NCI-H748 (cell line): ENCODE results near the gene TXNDC5.
"Not testable (repeated sequence)": the region's sequence is repeated elsewhere in the genome, so short reads cannot be mapped to it uniquely, and the experiment has no call there.

Experiments
- DNase-seq: peaks from one replicate; lab custom pipeline; 2025; ENCODE audit not compliant: unreplicated experiment; lab: John Stamatoyannopoulos, UW

The TXNDC5 gene

DNA sequence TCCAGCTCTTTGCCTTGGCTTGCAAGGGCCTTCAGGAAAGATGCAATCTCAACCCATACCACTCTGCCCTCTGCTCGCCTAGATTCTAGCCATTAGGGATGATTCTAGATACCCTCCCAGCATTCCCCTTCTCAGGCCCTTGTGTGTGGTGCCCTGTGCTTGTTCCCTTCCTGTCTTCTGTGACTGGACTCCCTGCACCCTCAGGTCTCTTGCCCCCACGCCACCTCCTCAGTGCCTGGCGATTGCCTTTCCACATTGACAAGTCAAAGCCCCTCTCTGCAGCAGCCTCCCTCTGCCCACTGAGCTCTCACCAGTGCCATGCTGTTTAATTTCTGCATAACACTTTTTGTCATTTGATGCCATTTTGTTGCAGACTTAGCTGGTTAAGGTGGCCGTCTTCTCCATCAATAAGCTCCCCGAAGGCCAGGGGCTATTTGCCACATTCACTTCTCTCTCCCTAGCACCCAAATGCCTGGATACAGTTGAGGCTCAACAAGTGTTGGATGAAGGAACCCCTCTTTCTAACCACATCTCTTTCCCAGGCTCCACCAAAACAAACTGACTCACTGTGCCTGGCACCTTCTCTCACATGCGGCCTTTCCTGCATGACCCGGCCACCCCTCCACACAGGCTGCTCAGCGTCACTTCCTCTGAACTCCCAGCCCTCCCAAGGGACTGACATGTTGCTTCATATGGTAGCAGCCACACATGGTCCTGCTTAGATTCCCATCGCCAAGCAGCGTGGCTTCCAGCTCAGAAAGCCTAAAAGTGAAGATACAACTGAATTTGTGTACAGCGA, 4.6 kb upstream of the TXNDC5 start:
- no peak for DNase-seq

DNA sequence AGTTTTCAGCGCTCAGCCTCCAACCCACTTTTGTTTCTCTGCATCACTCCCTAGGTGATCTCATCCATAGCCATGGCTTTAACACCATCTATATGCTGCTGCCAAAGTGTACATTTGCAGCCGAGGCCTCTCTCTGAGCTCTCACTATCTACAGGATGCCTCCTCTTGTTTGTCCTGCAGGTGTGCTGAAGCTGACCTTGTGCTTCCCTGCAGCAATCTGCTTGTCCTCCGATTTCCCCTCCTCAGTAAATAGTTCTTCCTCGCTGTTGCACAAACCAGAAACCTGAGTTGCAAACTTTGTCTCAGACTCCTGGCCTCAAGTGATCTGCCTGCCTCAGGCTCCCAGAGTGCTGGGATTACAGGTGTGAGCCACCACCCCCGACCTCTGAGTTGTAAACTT, 3.7 kb upstream of the TXNDC5 start:
- no peak for DNase-seq

DNA sequence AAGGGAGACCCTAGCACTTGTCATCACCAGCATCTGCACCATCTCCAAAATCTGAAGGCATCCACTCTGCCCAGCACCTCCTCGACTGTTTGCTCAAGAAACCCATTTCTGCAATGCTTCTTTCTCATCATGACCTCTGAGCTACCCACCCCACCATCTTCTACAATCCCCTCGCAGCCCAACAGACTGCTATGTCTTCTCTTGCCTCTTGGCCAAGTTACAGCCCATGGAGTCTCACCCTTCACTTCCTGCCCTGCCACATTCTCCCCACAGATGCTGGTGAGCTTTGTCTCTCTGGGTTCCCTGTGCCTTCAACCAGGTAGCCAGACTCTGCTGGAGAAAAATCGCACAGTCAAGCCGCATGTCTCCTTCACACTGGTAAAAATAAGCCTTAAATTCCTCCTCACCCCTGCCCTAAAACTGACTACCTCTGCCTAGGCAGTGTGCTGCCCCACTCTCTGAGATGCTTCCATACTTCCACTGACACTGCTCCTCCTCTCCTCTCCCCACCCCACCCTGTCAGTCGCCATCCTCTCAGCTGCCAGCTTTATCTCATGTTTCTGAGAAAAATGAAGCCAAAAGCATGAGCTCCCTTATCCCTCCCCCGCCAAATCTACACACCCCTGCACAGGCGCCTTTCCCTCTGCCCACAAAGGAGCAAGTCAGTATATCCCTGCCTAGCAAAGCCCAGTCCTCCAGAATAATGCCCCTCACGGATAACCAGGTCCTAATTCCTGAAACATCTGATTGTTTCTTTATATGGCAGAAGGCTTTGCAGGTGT, 2.3 kb upstream of the TXNDC5 start:
- DNase-seq: no peak

DNA sequence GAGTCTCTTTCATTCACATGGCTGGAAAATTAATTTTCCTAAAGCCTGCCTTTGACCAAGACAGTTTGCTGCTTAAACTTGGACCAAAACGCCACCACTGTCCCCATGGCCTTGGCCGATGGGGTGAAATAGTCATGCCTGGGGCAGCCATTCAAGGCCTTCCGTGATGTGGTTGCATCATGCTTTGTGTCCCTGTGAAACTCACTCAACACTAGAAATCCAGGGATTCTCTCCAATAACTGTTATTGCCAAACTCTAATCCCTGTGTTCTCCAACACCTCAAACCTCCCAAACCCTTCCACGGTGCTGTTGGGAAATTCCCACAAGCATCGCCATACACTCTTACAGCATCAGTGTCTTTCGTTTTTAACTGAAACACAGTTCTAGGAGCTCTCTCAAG, 1.4 kb upstream of the TXNDC5 start:
- no peak for DNase-seq

DNA sequence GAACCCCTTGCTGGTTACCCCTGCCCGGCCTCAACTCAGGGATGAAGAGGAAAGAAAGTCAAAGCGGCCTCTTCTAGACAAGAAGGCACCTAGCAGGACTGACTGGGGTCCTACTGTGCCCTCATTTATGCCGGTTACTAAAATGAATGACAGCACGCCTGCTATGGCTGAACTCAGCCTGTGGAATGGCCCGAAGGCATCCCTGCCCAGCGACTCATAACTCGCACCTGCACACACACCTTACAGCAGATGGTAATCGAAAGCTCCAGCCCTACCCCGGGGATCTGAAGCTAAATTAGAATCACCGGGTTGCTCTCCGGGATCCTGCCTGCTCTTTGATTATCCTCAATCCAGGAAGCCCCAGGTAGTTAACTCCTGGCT, 747 bp upstream of the TXNDC5 start:
- DNase-seq: peak; percentile 72

DNA sequence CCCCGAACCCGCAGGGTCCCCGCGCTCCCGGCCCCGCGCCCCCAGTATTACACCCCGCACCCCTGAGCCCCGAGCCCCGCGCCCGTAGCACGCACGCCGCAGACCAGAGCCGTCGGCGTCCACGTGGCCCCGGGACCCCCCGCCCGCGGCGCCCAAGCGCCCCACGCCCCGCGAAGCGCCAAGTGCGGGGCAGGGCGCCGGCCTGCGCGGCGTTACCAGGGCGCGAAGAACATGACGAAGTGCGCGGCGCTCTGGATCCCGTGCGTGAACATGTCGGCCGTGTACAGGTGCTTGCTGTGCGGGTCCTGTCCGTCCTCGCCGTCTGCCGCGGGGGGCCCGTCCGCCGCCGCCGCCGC, 312 bp downstream of the TXNDC5 start:
- DNase-seq: no peak

DNA sequence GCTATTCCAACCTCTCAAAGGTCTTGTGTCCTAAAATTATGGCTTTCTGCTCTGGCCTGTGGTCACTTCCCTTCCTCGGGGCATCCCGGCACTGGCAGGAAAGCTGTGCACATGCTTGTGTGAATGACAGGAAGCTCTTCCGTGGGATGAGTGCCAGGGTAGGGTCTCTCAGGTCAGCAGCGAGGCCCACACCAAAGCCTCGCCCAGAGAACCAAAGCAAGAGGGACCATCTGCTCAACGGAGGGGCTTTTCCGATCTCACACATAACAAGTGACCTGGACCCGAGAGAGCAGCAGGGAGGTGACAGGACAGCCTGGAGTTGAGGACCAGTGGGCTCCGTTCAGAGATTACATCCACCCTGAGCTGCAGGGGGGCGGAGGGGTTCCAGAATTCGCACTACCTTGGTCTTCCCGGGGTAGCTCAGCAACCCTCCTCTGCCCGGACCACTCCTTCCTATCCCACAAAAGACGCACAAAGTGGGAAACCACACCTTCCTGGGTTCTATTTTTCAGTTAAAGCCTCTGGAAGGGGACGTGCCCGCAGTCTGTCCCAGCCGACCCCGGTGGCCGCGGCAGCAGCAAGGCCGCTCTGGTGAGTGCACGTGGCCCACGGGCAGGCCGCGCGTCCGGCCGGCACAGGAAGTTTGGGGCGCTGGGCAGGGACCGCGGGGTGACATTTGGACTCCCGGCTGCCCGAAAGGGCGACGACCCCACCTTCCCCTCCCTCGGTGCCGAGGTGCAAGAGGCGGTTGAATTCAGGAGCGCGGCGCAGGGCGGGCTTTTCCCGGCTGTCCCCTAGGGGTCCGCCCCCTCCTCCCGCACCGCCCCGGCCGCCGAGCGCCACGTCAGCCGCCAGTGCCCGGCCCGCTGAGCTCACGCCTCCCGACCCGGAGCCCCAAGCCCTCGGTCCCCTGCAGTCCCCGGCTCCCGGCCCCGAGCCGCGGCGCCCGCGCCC, 988 bp downstream of the TXNDC5 start:
- DNase-seq: peak; percentile 72

DNA sequence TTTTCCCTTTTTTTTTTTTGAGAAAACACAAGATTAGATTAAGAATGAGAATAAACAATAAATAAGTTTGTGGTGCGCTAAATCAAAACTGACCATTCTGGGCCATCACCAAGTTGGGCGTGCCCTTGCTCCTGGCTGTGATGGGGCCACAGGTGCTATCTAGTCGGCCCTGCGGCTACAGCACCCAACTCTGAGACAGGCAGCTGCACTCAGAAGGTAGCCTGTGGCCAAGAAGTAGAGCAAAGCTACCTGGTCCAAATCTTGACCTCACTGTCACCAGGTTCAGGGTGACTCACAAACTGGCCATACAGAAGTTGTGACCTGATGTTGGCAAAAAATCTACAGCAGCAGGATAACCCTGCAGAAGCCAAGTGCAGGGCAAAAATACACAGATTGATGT, 3.4 kb downstream of the TXNDC5 start:
- DNase-seq: no peak

DNA sequence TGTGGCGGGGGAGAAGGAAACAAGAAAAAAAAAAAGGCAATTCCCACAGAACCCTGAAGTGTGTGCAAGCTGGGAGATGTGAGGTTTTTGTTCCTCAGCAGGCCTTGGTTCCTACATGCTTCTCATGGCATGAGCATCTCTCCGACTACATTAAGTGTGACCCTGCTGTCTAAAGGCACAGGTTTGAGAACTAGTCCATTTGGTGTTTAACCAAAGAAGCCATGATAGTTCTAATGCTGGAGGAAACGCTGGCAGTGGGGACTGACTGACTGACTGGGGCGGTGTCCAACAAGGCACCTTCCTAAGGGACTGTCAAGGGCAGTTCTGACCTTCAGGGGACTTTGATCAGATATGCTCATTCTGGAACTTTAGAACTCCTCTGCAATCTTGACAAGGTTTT, 3.8 kb downstream of the TXNDC5 start:
- no peak for DNase-seq

DNA sequence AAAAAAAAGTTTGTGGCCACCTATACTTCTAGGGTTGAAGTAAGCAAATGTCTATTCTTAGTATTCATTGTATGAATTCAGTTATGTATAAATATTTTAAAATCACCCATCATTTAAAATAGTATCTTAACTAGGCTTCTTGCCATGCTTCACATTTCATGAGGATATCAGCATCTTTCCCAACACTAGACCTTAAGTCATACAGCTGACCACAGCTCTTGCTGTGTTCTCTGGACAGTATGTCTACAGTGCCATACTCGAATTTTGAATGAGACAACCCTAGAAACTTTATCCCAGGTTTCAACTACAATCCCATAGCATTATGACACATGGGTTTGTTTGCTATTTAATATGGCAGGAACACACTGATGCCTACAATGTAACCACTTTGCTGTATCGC, 5.2 kb downstream of the TXNDC5 start:
- no peak for DNase-seq

DNA sequence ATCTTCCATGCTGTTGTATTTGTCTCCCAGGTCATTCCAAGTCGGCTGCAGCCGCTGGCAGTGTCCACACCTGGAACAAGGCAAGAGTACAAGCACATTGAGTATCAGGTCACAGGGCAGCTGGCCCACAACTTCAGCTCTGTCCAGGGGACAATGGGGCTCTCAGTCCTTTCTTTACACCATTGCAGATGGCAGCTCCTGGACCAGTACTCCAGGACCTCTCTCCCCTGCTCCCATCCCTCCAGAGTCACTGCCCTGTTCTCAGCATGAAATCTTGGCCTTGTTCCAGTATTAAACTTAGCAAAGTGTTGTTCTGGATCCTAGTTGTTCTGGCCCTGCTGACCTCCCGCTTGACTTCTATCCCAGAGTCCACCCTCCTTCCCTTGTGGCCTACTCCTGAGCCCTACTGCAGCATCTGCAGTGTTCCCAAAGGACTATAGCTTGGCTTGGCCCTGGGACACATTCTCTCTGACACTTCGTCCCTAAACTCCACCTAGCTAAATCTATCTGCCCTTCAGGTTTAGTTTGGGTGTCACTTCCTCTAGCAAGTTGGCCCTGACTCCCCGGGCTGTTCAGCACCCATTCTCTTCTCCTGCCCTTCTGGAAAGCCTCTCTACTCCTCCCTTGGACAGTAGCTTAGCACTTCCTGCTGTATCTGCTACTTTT, 5.8 kb downstream of the TXNDC5 start:
- DNase-seq: no peak

DNA sequence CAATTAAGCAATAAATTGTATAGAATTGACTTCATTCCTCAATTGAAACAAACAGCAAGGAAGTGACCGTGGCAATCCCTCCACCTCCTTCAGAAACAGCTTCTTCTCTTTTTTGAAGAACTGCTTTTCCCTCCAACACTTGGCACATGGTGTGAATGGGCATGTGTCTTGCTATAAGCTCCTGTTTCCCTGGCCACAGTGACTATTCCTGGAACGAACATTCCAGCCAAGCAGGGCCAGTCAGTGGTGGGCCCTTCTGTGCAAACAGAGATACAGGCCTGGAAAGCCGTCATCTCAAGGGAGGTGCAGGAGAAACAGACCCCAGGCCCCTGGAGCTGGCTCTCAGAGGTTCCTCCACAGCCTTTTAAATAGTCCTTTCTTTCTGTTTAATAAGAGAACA, 6.9 kb downstream of the TXNDC5 start:
- DNase-seq: no peak

DNA sequence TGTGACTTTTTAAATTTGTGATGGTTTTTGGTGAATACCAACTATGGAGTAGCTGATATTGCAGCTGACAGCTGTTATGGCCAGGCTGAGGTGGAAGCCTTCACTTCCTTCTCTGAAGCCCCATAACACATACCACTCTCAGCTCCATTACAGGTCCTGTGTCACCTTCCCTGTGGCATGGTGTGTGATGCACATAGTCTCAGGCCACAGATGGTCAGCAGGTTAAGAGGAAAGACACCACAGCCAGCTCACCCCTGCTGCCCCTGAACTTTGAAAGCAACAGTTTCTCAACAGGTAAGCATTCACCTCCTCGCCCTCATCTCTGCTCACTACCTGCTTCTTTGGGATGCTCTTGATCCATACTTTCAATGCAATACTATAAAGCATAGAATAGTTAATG, 7.7 kb downstream of the TXNDC5 start:
- DNase-seq: no peak

DNA sequence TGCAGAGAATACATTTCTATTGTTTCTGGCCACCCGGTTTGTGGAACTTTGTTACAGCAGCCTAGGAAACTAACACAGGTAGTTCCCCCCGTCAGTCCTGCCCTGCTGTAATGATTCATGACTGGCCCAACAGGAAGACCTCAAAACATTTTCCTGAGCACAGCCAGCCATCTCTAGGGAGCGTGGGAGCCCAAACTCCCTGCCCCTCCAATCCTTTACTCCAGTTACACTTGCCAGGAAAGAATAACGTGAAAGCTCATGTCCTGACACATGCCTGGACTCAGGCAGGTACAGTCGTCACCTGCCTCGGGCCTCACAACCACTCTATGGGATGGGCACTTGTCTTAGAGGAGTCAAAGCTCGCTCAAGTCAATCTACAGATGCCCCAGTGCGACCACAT, 8.4 kb downstream of the TXNDC5 start:
- DNase-seq: no peak

DNA sequence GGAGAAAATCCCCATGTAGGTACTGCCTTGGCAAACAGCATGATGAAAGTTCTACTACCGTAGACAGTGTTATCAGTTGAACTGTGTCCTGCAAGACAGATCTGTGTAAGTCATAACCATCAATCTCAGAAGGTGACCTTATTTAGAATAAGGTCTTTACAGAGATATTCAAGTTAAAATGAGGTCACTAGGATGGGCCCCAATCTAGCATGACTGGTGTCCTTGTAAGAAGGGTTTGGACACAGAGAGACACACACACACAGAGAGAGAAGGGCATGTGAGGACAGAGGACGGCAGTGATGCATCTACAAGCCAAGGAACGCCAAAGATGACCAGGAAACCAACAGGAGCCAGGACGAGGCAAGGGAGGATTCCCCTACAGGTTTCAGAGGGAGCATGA, 8.8 kb downstream of the TXNDC5 start:
- no peak for DNase-seq

DNA sequence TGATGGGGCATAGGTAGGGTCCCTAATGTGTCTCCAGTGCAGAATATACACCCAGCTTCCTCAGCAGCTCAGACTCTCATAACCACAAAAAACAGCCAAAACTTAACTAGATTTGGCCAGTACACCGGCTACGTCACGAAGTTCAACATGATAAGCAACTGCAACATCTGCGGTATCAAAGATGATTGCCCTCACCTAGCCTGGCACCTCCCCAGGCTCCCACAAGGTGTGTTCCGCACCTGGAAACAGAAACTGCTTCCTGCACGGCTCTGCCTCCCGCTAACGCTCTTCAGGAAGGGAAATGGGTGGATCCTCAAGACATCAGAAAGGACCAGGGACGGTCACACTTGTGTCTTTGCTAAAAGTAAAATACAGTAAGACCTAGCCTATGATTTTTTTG, 9.5 kb downstream of the TXNDC5 start:
- DNase-seq: no peak

DNA sequence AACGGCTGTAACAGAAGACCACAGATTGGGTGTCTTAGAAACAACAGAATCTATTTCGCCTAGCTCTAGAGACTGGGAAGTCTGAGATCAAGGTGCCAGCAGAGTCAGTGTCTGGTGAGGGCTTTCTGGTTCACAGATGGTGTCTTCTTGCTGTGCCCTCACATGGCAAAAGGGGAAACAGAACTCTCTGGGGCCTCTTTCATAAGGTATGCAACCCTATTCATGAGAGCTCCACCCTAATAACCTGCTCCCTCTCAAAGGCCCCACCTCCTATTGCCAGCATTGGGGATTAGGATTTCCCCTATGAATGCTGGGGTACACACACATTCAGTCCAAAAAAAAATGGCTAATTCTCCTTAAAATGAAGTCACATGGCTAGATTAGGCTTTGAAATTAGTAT, 10.0 kb downstream of the TXNDC5 start:
- DNase-seq: no peak

DNA sequence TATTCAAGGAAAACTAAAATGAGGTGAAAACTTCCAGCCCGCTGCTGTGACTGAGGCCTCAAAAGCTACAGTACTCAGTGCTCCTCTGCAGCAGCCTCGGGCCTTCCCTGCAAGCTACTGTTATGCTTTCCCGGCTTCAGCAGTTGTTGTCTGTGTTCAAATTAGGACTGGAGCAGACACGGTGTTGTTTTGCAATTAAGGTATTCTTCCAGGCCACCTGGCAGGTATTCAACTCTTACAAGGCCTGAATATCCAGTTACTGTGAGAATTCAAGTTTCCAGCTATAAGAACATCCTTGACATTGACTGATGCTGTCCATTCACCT, 10.7 kb downstream of the TXNDC5 start:
- no peak for DNase-seq

DNA sequence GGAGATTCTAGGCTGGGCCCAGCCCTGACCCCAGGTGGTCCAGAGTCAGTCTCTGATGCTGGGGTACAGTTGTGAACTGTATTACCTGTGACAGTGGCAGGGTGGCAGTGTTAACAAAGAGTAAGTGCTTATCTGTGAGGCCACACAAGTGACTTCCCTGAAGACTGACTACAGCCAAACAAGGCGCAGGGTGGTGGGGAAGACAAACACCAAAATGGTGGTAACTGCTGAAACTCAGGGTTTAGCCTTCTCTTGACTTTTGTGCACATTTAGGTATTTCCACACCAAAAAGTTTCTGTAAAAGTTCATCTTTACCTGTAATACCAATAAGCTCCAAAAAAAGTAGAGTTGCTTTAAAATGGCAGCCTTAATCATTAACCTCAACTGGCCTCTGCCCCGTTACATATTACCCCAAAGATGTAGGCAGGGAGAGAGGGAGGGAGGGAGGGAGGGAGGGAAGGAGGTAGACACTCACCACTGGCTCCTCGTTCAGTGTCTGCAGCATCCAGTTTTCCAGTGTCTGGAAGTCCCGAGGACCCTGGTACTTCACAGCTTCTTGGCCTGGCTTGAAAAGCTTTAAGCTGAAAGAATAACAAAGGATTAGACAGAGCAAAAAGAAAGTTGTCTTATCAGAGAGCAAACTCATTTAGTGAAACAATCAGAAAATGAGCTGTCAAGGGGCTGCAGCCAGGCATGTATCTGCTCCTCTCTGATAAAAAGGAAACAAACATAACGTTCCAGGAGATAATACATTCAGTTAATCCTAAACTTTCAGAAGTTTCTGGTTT, 11.3 kb downstream of the TXNDC5 start:
- DNase-seq: no peak

DNA sequence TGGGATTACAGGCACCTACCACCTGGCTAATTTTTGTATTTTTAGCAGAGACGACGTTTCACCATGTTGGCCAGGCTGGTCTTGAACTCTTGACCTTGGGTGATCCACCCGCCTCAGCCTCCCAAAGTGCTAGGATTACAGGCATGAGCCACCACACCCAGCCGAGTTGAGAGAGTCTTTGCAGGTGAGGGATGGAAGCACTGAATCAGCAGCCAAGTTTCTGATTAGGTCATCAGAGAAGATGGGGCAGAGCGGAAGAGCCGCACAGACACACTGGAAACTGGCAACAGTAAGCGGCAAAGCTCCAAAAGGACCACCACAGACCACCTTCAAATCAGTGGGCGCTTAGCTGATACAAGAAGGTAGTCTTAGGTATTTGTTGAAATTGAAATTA, 12.4 kb downstream of the TXNDC5 start:
- DNase-seq: not testable (repeated sequence)
